Stimulated activated CD4-positive, alpha-beta T cell treated with anti-CD3 and anti-CD28 coated beads, TNF-alpha, amount 100 ng/mL, for 48 hours (primary cell): ENCODE results near the gene DDX5.
"Not testable (repeated sequence)": the region's sequence is repeated elsewhere in the genome, so short reads cannot be mapped to it uniquely, and the experiment has no call there.

ENCODE experiments used
- DNase-seq, 3 donors: peaks; one replicate each; pipeline ENCODE4 v3.0.0-alpha.2; 2020; ENCODE audit warnings: low read depth in 3 of 3

The DDX5 gene

DNA sequence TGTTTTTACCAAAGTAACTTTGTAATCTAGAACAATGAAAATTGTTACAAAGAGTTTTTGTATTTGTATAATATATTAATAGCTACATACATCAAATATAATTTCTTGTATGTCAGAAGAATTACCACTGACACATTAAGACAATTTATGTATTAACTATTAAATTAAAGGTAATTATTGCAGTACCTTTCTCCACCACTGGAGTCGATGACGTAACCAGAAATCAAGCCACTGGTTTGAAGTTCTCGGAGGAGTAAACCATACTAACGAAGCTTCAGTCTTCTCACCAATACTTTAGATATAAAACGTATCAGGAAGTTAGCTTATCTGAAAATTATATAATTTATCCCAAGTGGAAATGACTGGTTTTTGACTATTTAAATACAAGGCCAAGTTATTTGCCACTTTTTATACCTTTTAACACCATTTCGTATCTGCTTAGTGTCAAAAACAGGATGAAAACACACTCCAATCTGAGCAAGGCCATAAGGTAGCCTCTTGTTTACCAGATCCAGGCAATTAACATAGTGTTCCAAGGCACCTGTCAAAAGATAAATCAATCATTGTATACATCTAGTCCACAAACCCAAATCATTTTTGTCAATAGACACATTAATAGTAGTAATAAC lies 13.5 kb downstream of the DDX5 start:
- peak in 1 of 3 donors; percentile 33 for DNase-seq

DNA sequence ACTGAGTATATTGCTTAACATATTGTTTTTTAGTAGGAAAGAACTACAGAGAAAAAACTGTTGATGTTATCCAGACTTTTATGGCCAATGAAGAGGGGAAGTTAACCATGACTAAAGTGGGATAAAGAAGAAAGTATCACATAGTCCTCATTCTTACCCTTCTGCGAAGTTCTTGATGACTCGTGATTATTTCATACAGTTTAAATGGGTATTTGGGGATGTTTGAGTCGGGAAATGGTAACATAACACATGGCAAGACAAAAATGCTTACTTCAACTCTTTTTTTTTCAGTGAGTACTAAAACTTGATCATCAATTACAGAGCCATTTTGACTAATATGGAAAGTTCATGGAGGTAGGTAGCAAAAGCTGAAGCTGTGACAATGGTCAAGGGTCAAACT lies 14.1 kb downstream of the DDX5 start:
- DNase-seq = no peak

DNA sequence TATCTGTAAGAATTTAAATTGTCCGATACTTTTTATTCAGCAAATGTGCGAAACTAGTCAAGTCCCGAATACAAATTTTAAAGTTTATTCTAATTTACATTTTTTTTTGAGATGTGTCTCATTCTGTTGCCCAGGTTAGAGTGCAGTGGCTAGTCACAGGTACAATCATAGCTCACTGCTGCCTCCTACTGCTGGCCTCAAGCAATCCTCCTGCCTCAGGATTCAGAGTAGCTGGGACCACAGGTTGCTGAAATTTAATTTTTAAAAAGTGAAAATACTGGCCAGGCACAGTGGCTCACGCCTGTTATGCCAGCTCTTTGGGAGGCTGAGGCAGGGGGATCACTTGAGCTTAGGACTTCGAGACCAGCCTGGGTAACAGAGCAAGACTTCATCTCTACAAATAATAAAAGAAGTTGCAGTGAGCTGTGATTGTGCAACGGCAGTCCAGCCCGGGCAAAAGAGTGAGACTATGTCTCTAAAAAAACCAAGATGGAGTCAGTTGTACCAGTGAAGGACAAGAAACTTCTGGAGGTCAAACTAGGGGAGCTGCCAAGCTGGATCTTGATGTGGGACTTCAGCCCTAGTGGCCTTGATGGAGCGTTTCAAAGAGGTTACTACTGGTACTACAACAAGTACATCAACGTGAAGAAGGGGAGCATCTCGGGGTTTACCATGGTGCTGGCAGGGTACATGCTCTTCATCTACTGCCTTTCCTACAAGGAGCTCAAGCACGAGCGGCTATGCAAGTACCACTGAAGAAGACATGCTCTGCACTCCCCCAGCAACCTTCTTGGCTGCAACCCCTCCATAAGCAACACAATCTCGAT lies 14.8 kb downstream of the DDX5 start:
- DNase-seq = peak in 2 of 3 donors; percentile 12 to 38

DNA sequence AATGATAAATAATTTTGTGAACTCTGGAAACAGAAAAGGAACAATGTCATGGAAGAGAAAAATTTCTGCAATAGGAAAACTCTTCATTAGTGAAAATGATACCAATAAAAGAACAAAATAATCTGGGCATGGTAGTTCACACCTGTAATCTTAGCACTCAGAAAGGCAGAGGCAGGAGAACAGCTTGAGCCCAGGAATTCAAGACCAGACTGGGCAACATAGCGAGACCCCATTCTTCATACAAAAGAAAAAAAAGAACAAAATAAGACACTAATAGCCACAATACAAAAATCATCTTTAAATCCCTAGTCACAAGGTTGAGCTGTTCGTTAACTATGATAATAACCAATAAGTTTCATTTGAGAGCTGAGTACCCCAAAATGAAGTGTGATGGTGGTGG lies 17.8 kb downstream of the DDX5 start:
- no peak for DNase-seq

DNA sequence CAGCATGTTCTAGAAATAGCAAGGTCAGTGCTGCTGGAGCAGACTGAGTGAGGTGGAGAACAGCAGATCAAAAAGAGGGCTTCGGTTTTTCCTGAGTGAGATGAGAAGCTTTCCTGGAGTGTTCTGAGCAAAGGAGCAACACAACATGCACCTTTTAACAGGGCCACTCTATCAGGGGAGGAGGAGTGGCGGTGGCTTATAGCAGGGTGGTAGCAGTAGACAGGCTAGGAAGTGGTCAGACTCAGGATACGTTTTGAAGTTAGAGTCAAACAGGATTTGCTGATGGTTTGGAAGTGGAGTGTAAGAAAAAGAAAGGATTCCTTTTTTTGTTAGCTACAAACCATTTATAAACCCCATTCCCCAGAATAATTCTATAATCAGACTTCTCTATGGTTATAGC lies 21.7 kb downstream of the DDX5 start:
- no peak for DNase-seq

DNA sequence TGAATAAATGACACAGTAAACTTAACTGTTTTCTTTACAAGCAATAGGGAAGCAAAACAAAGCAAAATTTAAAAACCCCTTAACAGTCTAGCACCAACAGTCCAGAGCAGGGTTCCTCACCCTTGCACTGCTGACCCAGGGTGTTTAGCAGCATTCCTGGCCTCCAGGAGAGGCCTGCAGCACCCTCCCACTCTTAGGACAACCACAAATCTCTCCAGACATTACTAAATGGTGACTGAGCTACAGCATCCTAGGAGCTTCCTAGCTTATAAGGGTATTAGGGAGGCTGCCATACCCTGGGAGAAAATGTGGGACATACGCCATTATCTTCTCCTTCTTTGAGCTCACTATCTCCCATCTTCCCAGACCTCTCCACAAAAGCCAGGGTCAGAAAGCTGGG lies 25.1 kb downstream of the DDX5 start:
- DNase-seq = no peak

DNA sequence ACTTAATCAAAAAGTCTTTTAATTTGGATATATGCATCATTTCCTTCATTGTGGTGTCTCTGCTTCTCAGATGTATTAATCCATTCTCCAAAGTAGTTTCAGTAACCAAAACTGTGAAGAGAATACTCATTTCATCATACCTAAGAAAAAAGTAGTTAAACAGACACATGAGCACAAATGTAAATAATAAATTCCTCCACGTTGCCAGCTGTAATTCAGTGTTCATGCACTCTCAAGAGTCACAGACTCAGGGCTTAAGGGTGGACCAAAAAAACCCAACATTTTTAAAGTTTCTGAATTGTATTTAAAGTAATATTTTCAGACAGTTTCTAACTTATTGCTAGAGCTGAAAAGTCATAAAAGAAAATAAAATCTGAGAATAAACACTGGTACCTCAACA lies 28.2 kb downstream of the DDX5 start:
- DNase-seq = no peak

DNA sequence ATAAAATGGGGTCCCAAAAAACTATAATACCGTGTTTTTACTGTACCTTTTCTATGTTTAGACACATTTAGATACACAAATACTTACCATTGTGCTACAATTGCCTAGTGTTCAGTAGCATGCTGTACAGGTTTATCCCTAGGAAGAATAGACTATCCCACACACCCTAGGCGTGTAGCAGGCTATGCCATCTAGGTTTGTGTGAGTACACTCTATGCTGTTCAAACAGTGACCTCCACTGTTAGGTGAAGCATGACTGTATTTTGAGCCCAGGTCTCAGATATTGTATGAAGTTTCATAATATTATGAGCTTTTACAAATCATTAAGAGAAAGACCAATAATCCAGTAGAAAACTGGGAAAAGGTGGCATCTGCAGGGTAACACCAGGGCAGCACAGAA lies 33.5 kb downstream of the DDX5 start:
- DNase-seq = no peak

DNA sequence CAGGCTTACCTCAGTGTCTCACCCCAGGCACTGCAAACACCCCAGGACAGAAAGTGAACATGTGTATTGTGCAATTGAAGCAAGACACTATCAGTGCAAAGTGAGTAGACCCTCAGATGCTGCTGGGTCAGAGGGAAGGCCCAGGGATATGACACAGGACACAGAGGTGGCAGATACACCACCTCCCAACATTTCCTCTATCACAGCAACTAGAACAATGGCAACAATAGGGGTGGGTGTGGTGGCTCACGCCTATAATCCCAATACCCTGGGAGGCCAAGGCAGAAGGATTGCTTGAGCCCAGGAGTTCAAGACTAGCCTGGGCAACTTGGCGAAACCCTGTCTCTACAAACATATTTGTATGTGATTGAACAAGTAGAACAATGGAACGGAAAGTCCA lies 34.6 kb downstream of the DDX5 start:
- no peak for DNase-seq

DNA sequence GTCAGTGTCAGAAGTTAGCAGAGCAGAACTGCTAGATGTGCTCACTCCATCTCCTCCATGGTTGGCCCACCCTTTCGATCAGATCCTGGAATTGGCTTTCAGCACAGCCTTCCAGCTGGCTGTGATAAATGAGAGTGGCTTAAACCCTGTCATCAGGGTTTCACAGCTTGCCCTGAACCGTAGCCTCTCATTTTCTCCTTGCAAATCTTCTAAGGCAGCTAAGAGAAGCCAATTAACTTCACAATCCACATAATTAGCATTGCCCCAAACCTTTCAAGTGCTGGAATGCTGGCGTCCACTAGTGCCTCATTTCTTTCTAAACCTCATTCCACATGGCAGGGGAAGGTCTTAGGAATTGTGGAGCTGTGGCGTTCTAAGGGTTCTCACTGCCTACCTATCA lies 35.5 kb downstream of the DDX5 start:
- DNase-seq = no peak

DNA sequence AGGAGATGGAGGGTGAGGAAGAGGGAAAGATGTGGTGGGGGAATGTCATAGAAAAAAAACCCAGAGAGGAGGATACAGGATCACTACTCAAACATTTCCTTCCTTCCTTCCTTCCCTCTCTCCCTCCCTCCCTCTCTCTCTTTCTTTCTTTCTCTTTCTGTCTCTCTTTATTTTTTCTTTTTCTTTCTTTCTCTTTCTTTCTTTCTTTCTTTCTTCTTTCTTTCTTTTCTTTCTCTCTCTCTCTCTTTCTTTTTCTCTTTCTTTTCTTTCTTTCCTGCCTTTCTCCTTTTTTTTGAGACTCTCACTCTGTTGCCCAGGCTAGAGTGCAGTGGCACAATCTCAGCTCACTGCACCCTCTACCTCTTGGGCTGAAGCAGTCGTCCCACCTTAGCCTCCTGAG lies 39.3 kb downstream of the DDX5 start:
- DNase-seq = not testable (repeated sequence)

DNA sequence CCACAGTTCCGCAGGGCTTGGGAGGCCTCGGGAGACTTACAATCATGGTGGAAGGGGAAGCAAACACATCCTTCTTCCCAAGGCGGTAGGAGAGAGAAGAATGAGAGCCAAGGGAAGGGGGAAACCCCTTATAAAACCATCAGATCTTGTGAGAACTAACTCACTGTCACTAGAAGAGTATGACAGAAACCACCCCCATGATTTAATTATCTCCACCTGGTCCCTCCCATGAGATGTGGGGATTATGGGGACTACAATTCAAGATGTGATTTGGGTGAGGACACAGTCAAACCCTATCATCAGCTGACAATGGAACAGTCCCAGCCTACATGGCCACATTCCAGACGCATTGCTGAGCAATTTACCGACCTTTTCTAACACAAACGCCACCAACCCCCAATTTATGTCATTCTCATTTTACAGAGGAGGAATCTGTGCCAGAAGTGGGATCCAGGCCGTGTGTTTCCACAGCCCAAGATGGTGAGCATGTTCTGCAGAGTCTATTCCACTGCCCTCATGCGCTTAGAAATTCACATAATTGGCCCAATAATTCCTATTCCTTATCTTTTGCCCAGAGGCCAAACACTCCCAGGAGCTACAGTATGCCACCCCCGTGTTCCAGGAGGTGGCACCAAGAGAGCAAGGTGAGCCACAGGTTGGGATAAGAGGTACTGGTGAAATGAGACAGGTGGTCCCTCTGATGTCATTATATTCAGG lies 39.9 kb downstream of the DDX5 start:
- no peak for DNase-seq

DNA sequence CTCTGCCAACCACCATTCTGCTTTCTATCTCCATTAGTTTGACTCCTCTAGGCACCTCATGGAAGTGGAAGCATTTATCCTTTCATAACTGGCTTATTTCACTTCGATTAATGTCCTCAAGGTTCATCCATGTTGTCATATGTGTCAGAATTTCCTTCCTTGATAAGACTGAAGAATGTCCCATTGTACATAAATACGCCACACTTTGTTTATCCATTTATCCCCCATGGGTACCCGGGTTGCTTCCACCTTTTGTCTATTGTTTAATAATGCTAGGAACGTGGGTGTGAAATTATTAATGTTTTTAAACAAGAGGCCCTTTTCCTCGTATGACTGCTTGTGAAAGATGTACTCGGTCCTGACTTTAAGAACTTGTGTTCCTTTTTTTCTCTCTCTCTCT lies 44.3 kb downstream of the DDX5 start:
- DNase-seq = no peak

DNA sequence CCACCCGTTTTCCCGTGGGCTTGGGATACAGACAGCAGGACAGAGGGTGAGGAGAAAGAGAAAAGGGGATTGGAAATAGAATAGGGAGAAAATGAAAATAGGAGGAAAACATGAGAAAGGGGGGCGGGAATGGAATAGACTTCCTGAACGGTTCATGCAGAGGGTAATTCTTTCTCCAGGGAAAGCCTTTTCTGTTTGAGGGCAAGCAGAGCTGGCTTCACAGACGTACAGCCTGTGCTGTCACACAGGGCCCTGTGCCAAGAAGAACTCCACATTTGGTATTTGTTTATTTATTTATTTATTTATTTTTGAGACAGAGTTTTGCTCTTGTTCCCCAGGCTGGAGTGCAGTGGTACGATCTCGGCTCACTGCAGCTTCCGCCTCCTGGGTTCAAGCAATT lies 45.1 kb downstream of the DDX5 start:
- DNase-seq = no peak

DNA sequence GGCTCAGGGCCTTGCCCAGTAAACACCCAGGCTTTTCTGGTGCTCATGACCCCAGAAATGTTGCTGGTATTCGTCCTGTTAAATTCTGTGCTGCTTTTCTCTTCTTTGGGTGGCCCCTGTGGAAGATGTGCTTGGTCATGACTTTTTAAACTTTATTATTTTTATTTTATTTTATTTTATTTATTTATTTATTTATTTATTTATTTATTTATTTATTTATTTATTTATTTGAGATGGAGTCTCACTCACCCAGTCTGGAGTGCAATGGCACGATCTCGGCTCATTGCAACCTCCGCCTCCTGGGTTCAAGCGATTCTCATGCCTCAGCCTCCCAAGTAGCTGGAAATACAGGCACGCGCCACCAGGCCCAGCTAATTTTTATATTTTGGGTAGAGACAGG lies 46.3 kb downstream of the DDX5 start:
- not testable (repeated sequence) for DNase-seq

DNA sequence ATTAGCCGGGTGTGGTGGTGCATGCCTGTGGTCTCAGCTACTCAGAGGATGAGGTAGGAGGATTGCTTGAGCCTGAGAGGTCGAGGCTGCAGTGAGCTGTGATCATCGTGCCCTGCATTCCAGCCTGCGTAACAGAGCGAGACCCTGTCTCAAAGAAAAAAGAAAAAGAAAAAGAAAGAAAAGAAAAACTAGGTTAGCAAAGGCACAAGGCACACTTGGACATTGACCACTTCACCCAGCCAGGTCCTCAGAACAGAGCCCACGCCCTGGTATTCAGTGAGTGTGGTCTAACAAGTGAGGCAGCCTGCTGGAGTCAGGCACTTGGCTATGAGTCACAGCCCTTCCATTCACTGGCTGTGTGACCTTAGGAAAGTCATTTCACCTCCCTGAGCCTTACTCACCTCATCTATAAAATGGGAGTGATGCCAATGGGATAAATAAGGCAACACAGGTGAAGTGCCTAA lies 46.8 kb downstream of the DDX5 start:
- no peak for DNase-seq

DNA sequence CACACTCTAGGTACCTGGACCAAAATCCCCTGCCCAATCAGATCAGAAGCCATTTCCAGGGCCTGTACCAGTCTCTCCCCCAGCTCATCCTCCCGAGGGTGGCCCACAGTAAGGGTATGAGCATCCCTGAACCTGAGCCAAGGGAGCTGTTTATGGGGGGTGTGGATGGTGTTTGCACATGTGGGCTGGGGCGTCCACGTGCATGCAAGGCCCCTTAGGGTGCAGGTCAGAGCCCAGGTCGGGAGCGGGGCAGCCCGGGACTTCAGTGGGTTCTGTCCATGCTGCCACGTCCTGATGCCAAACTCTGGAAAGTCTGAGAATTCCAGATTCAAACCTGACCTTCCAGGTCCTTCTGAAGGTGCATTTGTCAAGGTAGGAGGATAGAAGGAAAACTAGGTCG lies 47.3 kb downstream of the DDX5 start:
- no peak for DNase-seq

DNA sequence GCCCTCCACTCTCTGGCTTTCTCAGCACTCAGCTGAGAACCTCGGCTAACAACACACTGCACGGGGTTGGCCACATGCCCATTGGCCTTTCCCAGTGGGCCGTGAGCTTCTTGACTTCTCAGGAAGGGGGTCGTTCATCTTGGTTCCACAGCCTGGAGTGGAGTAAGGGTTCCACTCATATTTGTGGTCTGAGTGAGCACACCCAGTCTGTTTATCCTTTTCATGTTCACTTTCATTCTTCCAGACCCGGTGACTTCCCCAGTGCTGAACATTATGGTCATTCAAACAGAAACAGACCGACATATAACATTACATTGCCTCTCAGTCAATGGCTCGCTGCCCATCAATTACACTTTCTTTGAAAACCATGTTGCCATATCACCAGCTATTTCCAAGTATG lies 48.9 kb downstream of the DDX5 start:
- no peak for DNase-seq

DNA sequence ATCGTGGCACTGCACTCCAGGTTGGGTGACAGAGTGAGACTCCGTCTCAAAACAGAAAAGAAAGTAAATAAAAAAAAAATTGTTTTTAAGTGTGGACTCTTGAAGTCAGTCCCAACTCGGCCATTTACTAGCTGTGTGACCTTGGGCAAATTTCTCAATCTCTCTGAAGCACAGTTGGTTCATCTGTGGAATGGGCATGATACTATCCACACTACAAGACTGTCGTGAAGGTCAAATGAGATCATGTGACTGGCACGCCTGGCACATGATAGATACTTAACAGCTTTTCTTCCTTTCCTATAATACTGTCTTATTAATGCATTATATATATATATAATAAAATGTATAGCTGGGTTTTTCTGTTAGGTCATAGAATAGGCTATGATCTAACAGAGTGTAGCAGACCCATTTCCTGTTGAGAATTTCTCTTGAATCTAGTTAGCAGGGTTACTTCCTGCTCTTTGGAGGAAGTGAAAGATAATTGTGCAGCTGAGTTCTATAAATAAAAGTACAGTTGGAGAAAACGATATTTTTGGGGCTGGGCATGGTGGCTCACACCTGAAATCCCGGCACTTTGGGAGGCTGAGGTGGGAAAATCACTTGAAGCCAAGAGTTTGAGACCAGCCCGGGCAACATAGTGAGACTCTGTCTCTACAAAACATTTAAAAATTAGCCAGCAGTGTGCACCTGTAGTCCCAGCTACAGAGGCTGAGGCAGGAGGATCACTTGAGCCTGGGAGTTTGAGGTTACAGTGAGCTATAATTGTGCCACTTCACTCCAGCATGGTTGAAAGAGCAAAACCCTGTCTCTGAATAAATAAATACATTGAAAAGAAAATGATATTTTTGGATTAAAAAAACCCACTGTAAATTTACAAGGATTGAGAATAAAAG lies 49.9 kb downstream of the DDX5 start:
- no peak for DNase-seq

DNA sequence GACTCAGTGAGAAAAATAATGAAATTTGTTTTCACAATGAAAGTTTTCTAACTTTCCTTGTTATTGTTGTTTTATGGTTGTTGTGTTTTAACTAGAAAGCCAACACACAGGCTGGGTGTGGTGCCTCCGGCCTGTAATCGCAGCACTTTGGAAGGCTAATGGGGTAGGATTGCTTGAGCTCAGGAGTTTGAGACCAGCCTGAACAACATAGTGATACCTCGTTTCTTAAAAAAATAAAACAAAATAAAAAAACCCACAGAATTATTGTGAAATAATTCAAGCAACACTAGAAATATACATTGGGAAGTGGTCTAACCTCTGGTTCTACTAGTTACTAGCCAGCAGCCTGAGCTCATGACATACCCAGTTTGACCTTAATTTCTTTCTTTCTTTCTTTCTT lies 56.5 kb downstream of the DDX5 start:
- DNase-seq = no peak

DNA sequence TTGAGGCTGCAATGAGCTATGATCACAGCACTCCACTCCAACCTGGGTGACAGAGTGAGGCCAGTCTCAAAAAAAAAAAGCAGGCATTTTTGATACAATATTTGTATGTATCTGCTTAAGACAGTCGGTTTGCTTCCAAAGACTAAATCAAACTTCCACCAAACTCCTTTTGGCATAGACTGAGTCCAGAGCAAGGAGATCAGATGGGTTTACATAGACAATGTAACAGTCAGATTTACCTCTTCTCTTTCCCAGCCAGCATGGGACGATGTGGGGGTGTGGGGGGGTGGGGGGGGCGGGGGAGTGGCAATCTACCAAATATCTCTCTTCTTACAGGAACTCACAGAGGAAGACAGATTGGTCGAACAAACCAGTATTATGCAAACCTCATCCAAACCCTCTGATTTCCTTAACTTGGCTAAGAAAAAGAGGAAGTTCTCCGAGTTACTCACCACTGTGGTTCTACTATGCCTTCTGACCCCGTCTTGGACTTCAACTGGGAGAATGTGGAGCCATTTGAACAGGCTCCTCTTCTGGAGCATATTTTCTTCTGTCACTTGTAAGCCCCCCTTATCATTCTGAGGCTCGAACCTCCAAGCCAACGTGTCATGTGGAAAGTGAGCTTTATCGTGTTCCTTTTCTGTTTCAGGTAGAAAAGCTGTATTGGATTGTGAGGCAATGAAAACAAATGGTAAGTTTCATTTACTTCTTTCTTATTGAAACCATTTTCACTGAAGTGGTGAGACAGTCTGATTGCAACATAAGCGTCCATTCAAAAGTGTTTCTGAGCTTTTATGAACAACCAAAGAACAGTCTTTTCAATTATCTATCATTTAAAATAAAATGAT lies 57.2 kb downstream of the DDX5 start, which contains the start of gene MILR1:
TSS of gene MILR1 (plus strand) at position 451 of the 848 bp plus-strand sequence. CDS start at position 505, 54 bp downstream.
- no peak for DNase-seq
